RWPE1 (cell line): Measurements from ENCODE around the gene TENM4.

Source experiments
- CTCF ChIA-PET: fragments of 350-600 bp; sonication (Branson Sonifier 250); formaldehyde crosslinking; extraction: SDS; loops from one replicate; lab custom pipeline; 2021; lab: Yijun Ruan, JAX
- POLR2A ChIA-PET: fragments of 400-600 bp; formaldehyde crosslinking; extraction: SDS; loops from one replicate; lab custom pipeline; 2020; ENCODE audit warnings: antibody characterized with exemption; ENCODE audit not compliant: low non-redundant PET; lab: Yijun Ruan, JAX
- DNase-seq: peaks from one replicate; pipeline ENCODE4 v3.0.0; 2012; ENCODE audit warnings: low spot score
- H3K27ac ChIP-seq: fragments of 450-650 bp; 2 replicates; pipeline ENCODE4 v1.5.1; 2017
- CTCF ChIP-seq: fragments of 450-650 bp; conservative IDR thresholded peaks from 2 replicates; pipeline ENCODE4 v1.5.1; 2017; ENCODE audit warnings: low read depth, mild to moderate bottlenecking

TENM4 gene

GRCh38 chr11:78690352-78690987 lies 750.4 kb downstream of the TENM4 start:
- POLR2A ChIA-PET: no interaction called here

GRCh38 chr11:78689585-78690153 lies 751.2 kb downstream of the TENM4 start:
- POLR2A ChIA-PET: no interaction called here
- no peak overlapping the region for H3K27ac ChIP-seq
- CTCF ChIA-PET: no interaction called here
- DNase-seq: no peak
- TF ChIP-seq CTCF: no peak

More at GRCh38 chr11:78690352-78690987, 750.4 kb downstream of the TENM4 start:
- TF ChIP-seq CTCF: no peak
- CTCF ChIA-PET: no interaction called here
- DNase-seq: peak; percentile 24
- no peak overlapping the region for H3K27ac ChIP-seq

GRCh38 chr11:78689101-78689500 lies 751.7 kb downstream of the TENM4 start:
- ChIA-PET POLR2A (no interaction called here), CTCF (no interaction called here)
- no peak overlapping the region for H3K27ac ChIP-seq
- no peak for DNase-seq
- no peak for TF ChIP-seq CTCF

GRCh38 chr11:78688460-78688859 lies 752.4 kb downstream of the TENM4 start:
- peak; percentile 55 for DNase-seq
- TF ChIP-seq CTCF: no peak
- no peak overlapping the region for H3K27ac ChIP-seq
- POLR2A ChIA-PET: no interaction called here
- CTCF ChIA-PET: no interaction called here

- no peak for TF ChIP-seq CTCF
- no peak for DNase-seq
- CTCF ChIA-PET: interaction anchor here (0.6 kb wide), 1 partner anchor 38 kb away, joined by 4 read pairs; no protein-coding TSS in a partner anchor
- POLR2A ChIA-PET: no interaction called here
- H3K27ac ChIP-seq: no peak overlapping the region
These were observed 755.7 kb downstream of the TENM4 start for GRCh38 chr11:78685156-78685555.

GRCh38 chr11:78684377-78684776 lies 756.5 kb downstream of the TENM4 start:
- CTCF ChIA-PET: no interaction called here
- no peak for DNase-seq
- POLR2A ChIA-PET: no interaction called here
- no peak for TF ChIP-seq CTCF
- no peak overlapping the region for H3K27ac ChIP-seq
